HUES64 (cell line): Measurements from ENCODE around the gene CCDC85C.

Experiments used
- H3K27ac ChIP-seq: 2 replicates; pipeline ENCODE4 v1.7.0; 2013; ENCODE audit warnings: low read depth, low read length, inconsistent platforms
- H3K27me3 ChIP-seq: 2 replicates; pipeline ENCODE4 v1.6.1; 2013; ENCODE audit warnings: mild to moderate bottlenecking, low read length; ENCODE audit not compliant: insufficient read depth
- H3K36me3 ChIP-seq: 2 replicates; pipeline ENCODE4 v1.6.1; 2013; ENCODE audit warnings: mild to moderate bottlenecking, low read length; ENCODE audit not compliant: insufficient read depth
- H3K4me1 ChIP-seq: 2 replicates; pipeline ENCODE4 v1.6.1; 2013; ENCODE audit warnings: mild to moderate bottlenecking, low read length, moderate library complexity; ENCODE audit not compliant: insufficient read depth
- H3K4me3 ChIP-seq: 2 replicates; pipeline ENCODE4 v1.5.1; 2013; ENCODE audit warnings: mild to moderate bottlenecking, low read length, moderate library complexity
- H3K9ac ChIP-seq: 2 replicates; pipeline ENCODE4 v1.6.1; 2013; ENCODE audit warnings: mild to moderate bottlenecking, low read depth, low read length
- H3K9me3 ChIP-seq: 2 replicates; pipeline ENCODE4 v1.6.1; 2013; ENCODE audit warnings: low read depth, low read length; ENCODE audit not compliant: insufficient read depth
- WGBS: fragments of 150-250, 120-280 bp; methylation state at CpG from one replicate; pipeline ENCODE4 v1.1.7; 2013; ENCODE audit warnings: missing lambda C conversion rate; 5-methylcytosine and 5-hydroxymethylcytosine counted together

The CCDC85C gene

GRCh38 chr14:99604766-99605298, 825 bp upstream of the CCDC85C start:
- Histone ChIP-seq H3K27me3 (peaks cover 35% of the 10 kb centered on the region), H3K27ac (peak overlapping the region; percentile 85), H3K4me3 (peak overlapping the region; percentile 81), H3K36me3 (no peaks in the 10 kb centered on the region), H3K9me3 (no peaks in the 10 kb centered on the region), H3K9ac (peak overlapping the region; percentile 79), H3K4me1 (peaks cover 17% of the 10 kb centered on the region; the same call in 1 of the 2 replicates)
- under 1% methylated on average over 50 of the region's 50 CpGs for WGBS

GRCh38 chr14:99604278-99604765, 315 bp upstream of the CCDC85C start:
- H3K9ac ChIP-seq, result peak overlapping the region; percentile 79; the same call in 1 of the 2 replicates
- under 1% methylated on average over 65 of the region's 65 CpGs for WGBS

DNA sequence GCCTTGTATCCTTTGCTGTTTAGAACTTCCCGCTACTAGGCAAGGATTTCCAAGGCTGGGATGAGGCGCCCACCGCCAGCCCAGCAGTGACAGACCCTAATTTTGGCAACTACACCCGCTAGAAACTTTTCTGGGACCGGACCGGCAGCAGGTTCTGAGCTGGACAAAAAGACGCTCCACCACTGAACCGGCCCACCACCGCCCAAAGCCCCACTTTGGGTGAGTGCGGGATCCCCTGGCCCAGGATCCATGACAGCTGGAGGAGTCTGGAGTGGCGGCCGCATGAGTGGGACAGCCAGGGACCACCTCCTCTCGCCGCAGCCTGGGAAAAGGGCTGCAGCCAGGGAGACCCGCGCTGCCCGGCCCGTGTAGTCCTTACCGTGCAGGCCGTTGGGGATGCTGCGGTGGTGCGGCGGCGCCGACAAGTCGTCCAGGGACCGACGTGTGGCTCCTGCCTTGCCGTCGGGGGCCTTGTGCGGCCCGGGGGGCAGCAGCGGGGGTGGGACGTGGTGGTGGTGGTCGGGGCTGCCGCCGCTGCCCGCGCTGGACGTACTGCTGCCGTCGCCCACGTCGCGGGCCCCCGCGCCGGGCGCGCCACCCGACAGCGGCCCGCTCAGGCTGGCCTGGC, 1.1 kb downstream of the CCDC85C start:
- Histone ChIP-seq H3K27ac (no peak overlapping the region), H3K9ac (peak overlapping the region; percentile 36), H3K4me3 (peak overlapping the region; percentile 55), H3K9me3 (no peaks in the 10 kb centered on the region), H3K36me3 (no peaks in the 10 kb centered on the region), H3K27me3 (peaks cover 35% of the 10 kb centered on the region), H3K4me1 (peaks cover 17% of the 10 kb centered on the region; the same call in 1 of the 2 replicates)
- 3% methylated on average over 53 of the region's 53 CpGs for WGBS

More at GRCh38 chr14:99604278-99604765, 315 bp upstream of the CCDC85C start:
- Histone ChIP-seq H3K4me3 (peak overlapping the region; percentile 81), H3K36me3 (no peaks in the 10 kb centered on the region), H3K27me3 (peaks cover 35% of the 10 kb centered on the region), H3K27ac (peak overlapping the region; percentile 85), H3K9me3 (no peaks in the 10 kb centered on the region), H3K4me1 (peaks cover 17% of the 10 kb centered on the region; the same call in 1 of the 2 replicates)

DNA sequence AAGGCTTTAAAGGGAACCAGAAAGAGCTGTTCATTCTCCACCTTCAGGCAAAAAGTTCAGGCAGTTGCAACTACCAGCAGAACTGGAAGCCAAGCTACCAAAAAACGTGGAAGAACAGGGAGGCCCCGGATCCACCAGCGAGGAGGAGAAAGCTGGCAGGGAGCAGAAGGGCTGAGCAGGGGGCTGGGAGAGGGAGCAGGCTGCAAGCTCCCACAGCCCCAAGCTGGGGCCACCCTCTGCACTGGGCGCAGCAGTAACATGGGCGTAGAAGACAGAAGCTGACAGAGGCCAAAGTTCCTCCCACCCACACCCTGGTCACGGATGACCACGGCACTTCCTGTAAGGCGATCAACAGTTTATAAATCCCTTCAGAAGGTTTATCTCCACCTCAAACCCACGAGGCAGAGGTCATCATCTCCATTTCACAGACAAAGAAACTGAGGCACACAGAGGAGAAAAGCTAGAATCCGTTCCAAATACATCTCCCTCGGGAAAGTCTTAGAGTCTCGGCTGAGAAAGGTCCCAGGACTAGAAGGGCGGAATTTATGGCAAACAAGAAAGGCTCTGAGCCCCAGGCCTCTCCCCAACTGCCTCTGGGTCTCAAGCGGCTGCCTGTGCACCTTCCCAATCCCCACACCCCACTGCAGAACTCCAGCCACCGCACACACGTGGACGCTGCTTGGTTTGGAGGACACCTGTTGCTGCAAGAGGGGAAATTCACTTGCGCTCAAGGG, 1.8 kb downstream of the CCDC85C start:
- no peaks in the 10 kb centered on the region for H3K9me3 ChIP-seq
- peak overlapping the region; percentile 55 for H3K4me3 ChIP-seq
- WGBS, result 24% methylated on average over 18 of the region's 18 CpGs
- H3K27ac ChIP-seq, result no peak overlapping the region
- peak overlapping the region; percentile 36 for H3K9ac ChIP-seq
- H3K36me3 ChIP-seq, result no peaks in the 10 kb centered on the region
- H3K27me3 ChIP-seq, result peaks cover 35% of the 10 kb centered on the region
- H3K4me1 ChIP-seq, result peaks cover 17% of the 10 kb centered on the region; the same call in 1 of the 2 replicates

DNA sequence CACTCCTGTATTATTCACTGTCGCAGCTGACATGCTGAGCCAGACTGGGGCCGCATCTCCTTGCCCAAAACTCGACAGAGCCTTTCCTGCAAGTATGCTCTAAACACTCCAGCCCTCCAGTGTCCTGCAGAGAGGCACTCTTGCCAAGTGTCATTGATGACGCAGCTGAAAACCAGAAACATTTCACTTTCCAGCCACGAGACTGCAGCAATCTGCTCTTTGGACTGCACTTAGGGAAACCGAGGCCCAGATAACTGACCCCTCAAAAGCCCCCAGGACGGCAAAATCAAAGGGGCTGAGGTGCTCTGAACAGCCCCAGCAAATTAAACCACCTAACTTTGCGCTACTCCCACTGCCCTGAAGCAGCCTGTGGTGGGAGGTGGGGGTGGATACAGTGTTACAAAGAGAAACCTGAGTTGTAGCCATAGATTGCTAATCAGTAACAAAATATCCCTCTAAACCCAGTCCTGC, 2.6 kb downstream of the CCDC85C start:
- Histone ChIP-seq H3K9ac (no peak overlapping the region), H3K4me1 (peaks cover 17% of the 10 kb centered on the region; the same call in 1 of the 2 replicates), H3K27me3 (peaks cover 31% of the 10 kb centered on the region), H3K4me3 (peak overlapping the region; percentile 25; the same call in 1 of the 2 replicates), H3K27ac (no peak overlapping the region), H3K9me3 (no peaks in the 10 kb centered on the region), H3K36me3 (no peaks in the 10 kb centered on the region)
- WGBS, result 67% methylated on average over 7 of the region's 8 CpGs

GRCh38 chr14:99600232-99600888, 3.6 kb downstream of the CCDC85C start:
- Histone ChIP-seq H3K9ac (no peak overlapping the region), H3K4me3 (no peak overlapping the region), H3K27me3 (peaks cover 20% of the 10 kb centered on the region), H3K9me3 (no peaks in the 10 kb centered on the region), H3K4me1 (peaks cover 7% of the 10 kb centered on the region; the same call in 1 of the 2 replicates), H3K36me3 (no peaks in the 10 kb centered on the region), H3K27ac (no peak overlapping the region)
- 88% methylated on average over 3 of the region's 3 CpGs for WGBS

GRCh38 chr14:99599393-99599792, 4.6 kb downstream of the CCDC85C start:
- 91% methylated on average over 6 of the region's 6 CpGs for WGBS
- H3K27me3 ChIP-seq, result peaks cover 20% of the 10 kb centered on the region
- H3K4me1 ChIP-seq, result peaks cover 6% of the 10 kb centered on the region; the same call in 1 of the 2 replicates
- no peak overlapping the region for H3K27ac ChIP-seq
- H3K9me3 ChIP-seq, result no peaks in the 10 kb centered on the region
- no peak overlapping the region for H3K9ac ChIP-seq
- H3K4me3 ChIP-seq, result no peak overlapping the region
- H3K36me3 ChIP-seq, result no peaks in the 10 kb centered on the region

DNA sequence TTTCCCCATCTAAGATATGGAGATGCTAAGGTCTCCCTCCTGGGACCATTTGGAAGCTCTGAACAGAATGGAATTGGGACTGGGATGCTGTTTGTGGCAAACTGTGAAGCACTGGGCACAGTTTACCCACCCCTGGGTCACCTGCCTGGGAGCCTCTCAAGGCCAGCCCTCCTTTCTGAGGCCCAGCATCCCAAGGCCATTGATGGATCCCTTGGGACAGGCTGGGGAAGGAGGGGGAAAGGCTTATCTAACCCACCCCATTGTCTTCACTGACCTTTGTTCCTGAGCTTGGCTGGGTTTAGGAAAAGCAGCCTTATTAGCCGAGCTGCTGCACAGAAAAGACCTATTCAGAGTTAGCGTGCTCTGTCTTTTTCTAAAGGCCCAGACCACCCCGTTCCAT, 5.2 kb downstream of the CCDC85C start:
- Histone ChIP-seq H3K36me3 (no peaks in the 10 kb centered on the region), H3K9me3 (no peaks in the 10 kb centered on the region), H3K27ac (no peak overlapping the region), H3K27me3 (peaks cover 20% of the 10 kb centered on the region), H3K9ac (no peak overlapping the region), H3K4me1 (peaks cover 6% of the 10 kb centered on the region; the same call in 1 of the 2 replicates), H3K4me3 (no peak overlapping the region)
- 72% methylated on average over 3 of the region's 3 CpGs for WGBS

DNA sequence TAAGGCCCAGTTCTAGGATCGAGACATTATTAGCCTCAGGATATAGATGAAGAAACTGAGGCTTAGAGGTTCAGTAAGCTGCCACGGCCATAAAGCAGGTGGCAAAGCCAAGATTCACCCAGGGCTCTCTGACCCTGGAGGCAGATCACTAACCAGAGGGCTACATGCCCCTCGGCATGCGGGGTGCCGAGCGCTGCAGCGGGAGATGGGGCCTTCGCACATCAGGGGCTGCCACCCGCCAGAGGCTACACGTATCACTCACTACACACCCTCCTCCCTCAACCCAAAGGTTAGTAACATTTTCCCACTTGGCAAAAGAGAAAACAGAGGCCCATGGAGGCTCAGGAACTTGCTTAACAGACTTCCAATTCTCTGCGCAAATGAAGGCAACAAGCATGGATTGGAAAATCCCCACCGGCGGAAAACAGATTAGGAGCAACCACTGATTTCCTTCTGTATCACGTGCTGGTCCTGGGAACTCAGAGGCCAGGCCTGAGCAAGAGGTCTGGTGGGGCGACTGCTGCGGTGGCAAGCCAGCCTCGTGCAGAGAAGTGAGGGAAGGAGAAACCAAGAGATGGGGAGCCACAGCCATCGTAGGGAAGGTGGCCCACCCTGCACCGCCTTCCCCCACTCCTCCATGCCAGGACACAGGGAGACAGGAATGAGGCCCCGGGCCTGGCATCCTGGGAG, 6.0 kb downstream of the CCDC85C start:
- H3K36me3 ChIP-seq, result no peaks in the 10 kb centered on the region
- no peak overlapping the region for H3K27ac ChIP-seq
- H3K9me3 ChIP-seq, result no peaks in the 10 kb centered on the region
- no peak overlapping the region for H3K9ac ChIP-seq
- peaks cover 13% of the 10 kb centered on the region for H3K27me3 ChIP-seq
- 92% methylated on average over 20 of the region's 20 CpGs for WGBS
- H3K4me3 ChIP-seq, result no peak overlapping the region
- H3K4me1 ChIP-seq, result peaks cover 10% of the 10 kb centered on the region

GRCh38 chr14:99596772-99597171, 7.2 kb downstream of the CCDC85C start:
- WGBS, result 92% methylated on average over 7 of the region's 7 CpGs
- Histone ChIP-seq H3K4me1 (peaks cover 16% of the 10 kb centered on the region), H3K9me3 (no peaks in the 10 kb centered on the region), H3K36me3 (no peaks in the 10 kb centered on the region), H3K27ac (no peak overlapping the region), H3K9ac (no peak overlapping the region), H3K4me3 (no peak overlapping the region), H3K27me3 (no peaks in the 10 kb centered on the region)
